NCI-H1417 treated with DMSO at 0.1 percent for 48 hours (cell line): Measurements from ENCODE around the gene CIDEB.
"Not testable (repeated sequence)": the region's sequence is repeated elsewhere in the genome, so short reads cannot be mapped to it uniquely, and the experiment has no call there.

Experiments
- DNase-seq: peaks from one replicate; lab custom pipeline; 2025; lab: John Stamatoyannopoulos, UW

The CIDEB gene

GRCh38 chr14:24332268-24332993, 24.7 kb upstream of the CIDEB start:
- peak; percentile 30 for DNase-seq

GRCh38 chr14:24331731-24332267, 24.0 kb upstream of the CIDEB start:
- DNase-seq = no peak

GRCh38 chr14:24330973-24331674, 23.3 kb upstream of the CIDEB start:
- DNase-seq = no peak

- no peak for DNase-seq
Measured at GRCh38 chr14:24329736-24330135, 22.0 kb upstream of the CIDEB start.

DNA sequence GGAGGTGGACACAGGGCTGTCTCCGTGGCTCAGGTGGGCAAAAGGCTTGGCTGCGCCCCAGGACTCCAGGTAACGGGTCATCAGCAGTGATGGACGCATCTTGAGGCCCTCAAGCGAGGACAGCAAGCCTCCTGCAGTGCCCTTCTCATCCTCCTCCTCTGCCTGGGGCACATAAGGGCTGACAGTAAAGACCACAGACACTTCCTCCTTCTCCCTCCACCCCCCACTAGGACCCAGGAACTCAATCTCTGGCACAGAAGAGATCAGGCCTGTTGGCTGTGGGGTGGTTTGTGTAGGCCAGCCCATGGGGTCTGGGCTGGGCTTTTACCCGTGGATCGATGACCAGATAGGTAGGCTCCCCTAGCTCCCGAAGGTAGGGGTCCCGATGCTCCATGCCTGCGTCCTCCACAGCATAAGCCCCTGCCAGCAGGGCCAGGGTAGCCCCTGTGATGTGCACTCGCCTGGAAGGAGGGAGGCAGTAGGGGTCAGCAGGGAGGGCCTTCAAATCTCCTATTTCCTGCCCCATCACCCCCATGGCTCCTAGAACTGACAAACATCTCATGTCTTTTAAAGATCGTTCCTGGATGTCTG, 21.4 kb upstream of the CIDEB start:
- DNase-seq = no peak

GRCh38 chr14:24327914-24328313, 20.1 kb upstream of the CIDEB start:
- not testable (repeated sequence) for DNase-seq

DNA sequence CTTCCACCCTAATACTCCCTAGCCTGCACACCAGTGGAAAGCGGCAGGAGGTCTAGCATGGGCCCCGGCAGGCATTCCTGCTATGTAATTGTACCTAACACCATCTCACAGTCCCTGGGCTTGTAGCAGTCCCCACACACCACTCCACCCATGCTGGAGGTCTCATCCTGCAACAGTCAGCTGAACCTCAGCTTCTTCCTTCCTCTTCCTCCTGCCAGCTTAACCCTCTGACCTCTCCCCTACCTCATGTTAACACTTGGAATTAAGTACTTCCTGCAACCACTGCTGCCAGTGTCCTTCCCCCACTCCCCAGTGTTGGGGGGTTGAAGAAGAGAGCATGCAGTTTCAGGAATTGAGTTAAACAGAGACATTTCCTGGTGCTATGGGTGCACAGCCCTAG, 19.5 kb upstream of the CIDEB start:
- no peak for DNase-seq

GRCh38 chr14:24325963-24326362, 18.2 kb upstream of the CIDEB start:
- no peak for DNase-seq

DNA sequence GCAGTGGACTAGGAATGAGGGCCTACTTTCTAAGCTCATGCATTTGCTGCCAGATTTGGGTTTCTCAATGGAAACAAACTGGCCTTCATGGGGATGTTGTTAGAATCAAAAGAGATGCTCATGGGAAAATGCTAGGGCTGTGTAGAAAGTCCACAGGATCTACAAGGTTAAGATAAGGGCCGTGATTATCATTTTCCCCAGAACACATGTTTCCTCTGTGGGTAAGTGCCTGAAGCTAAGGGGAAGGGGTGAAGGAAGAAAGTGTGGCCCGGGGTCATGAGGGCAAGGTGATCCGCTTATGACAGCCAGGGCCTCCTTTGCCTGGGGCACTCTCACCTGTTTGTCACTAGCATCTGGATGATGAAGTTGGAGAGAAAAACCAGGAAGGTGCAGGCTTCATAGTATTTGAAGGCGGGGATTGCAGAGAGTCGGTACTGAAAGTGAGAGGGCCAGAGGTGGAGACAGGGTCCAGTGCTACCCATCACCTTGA, 17.3 kb upstream of the CIDEB start:
- no peak for DNase-seq

GRCh38 chr14:24324024-24324423, 16.2 kb upstream of the CIDEB start:
- no peak for DNase-seq

- DNase-seq = no peak
Measured at GRCh38 chr14:24323341-24323740, 15.6 kb upstream of the CIDEB start.

- DNase-seq = no peak
Measured at GRCh38 chr14:24322672-24323071, 14.9 kb upstream of the CIDEB start.

- DNase-seq = no peak
Measured at GRCh38 chr14:24321212-24321975, 13.6 kb upstream of the CIDEB start.

DNA sequence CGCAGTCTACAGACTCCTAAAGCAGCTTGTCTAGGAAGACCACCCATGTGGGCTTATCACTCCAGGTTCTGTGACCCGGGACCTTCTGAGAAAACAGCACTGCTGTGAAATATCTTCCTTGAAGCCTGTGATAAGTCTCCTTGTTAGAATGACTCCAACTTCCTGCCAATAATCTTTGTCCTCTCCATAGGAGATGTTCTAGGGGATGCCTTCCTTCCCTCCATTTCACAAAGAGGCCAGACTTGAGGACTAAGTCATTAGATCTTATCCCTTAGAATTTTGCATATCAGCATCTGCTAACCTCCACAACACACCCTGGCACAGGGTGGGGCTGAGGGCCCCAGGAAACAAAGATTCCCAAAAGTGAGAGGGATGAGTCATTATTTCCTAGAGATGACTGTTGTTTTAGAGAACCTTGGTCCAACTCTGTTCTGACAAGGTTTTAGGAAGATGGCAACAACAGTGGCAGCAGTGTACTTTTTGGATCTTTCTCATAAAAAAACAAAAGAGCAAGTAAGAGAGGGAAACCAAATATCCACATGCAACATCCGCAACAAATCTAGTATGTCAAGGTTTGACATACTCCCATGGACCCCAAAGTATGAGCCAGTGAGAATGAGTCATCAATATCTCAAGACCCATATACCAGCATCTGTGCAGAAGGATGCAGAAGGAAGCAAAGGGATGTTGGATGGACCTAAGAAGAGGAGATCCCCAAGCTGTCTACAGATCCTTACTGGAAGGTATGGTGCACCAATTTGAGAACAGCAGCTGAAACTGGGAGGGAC, 9.6 kb upstream of the CIDEB start:
- no peak for DNase-seq

DNA sequence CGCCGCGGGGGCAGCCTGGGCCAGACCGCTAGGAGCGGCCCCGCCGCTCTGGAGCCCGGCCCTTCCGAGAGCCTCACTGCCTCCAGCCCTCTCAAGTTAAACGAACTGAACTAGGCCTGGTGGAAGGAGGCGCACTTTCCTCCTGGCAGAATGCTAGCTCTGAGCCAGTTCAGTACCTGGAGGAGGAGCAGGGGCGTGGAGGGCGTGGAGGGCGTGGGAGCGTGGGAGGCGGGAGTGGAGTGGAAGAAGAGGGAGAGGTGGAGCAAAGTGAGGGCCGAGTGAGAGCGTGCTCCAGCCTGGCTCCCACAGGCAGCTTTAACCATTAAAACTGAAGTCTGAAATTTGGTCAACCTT, 8.8 kb upstream of the CIDEB start:
- DNase-seq = no peak

GRCh38 chr14:24315807-24316596, 8.2 kb upstream of the CIDEB start:
- no peak for DNase-seq

DNA sequence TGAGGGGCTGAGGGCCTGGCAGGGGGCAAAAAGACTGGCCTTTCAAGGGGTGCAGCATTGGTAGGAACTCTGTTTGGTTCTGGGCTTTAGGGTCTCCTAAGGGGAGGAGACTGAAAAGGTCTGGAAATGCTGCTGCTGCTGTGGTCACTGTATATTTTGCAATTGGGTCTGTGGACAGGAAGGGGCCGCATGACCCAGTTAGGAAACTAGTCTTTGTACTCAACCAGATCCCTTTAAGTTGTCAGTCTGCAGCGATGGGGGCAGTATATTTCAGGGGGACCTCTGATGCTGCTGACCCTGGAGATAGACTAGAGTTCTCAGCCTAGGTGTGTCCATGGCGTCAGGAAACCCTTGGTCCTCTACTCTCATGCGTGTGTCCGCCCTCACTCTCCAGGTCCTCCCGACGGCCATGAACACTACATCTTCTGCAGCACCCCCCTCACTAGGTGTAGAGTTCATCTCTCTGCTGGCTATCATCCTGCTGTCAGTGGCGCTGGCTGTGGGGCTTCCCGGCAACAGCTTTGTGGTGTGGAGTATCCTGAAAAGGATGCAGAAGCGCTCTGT, 7.5 kb upstream of the CIDEB start:
- no peak for DNase-seq

- no peak for DNase-seq
Measured at GRCh38 chr14:24314377-24315193, 6.8 kb upstream of the CIDEB start.

GRCh38 chr14:24313913-24314312, 6.1 kb upstream of the CIDEB start:
- no peak for DNase-seq
